ENCODE results near the gene EPS8L1.

Gene EPS8L1

DNA sequence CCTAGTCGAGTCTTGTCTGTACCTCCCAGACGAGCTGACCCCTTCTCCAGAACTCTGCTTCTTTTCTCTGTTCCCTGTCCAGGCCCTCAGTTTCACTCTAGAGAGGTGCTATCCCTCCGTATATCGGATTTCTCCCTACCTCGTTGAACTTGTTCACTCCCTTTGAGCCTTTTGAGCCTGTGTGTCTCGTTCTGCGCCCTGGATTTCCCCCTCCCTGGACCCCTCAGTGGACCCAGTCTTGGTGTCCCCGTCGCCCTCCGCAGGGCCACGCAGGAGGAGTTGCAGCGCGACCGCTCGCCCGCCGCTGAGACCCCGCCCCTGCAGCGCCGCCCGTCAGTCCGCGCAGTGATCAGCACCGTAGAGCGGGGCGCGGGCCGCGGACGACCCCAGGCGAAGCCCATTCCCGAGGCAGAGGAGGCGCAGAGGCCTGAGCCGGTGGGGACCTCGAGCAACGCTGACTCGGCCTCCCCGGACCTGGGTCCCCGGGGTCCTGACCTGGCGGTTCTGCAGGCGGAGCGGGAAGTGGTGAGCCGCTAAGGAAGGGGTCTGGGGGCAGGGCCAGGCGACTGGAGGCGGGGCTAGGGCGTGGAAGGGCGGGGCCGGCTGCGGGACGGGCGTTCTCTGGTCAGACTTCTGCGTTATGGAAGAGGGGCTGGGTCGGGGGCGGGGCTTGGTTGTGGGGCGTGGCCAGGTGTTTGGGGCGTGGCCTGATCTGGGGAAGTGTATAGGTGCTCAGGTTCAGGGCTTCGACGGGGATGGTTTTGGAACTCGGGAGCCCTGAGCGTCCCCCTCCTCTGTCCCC lies 5.5 kb downstream of the EPS8L1 start:
- DNase-seq, result peak; percentile 64

DNA sequence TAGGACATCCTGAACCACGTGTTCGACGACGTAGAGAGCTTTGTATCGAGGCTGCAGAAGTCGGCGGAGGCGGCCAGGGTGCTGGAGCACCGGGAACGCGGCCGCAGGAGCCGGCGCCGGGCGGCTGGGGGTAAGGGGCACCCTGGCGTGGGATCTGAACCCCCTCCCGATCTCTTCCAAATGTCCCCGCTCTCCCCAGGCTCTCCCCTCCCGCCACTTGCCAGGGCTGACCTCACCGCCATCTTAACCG lies 6.0 kb downstream of the EPS8L1 start:
- DNase-seq, result no peak

DNA sequence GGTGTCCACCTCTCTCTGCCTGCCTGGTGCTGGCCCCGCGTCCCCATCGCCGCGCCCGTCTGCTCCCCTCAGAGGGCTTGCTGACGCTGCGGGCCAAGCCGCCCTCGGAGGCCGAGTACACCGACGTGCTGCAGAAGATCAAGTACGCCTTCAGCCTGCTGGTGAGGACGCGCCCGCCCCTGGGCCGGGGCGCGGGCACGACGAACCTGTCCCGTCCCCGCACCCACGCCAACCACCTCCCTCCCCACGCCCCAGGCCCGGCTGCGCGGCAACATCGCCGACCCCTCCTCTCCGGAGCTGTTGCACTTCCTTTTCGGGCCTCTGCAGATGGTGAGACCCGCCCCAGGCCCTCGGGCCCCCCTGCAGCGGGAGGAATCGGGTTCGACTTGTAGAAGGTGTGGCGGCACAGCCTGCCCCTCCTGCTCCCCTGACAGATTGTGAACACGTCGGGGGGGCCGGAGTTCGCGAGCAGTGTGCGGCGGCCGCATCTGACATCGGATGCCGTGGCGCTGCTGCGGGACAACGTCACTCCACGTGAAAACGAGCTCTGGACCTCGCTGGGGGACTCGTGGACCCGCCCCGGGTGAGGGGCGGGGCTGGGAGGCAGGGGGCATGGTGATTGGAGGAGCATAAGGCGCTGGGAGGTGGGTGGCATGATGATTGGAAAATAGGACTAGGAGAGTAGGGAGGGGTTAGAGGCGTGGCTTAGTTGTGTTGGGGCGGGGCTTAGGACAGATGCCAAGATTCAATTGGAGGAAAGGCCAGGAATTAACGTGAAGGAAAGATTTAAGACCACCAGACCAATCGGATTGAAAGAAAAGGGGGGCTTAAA lies 6.6 kb downstream of the EPS8L1 start:
- DNase-seq, result no peak

DNA sequence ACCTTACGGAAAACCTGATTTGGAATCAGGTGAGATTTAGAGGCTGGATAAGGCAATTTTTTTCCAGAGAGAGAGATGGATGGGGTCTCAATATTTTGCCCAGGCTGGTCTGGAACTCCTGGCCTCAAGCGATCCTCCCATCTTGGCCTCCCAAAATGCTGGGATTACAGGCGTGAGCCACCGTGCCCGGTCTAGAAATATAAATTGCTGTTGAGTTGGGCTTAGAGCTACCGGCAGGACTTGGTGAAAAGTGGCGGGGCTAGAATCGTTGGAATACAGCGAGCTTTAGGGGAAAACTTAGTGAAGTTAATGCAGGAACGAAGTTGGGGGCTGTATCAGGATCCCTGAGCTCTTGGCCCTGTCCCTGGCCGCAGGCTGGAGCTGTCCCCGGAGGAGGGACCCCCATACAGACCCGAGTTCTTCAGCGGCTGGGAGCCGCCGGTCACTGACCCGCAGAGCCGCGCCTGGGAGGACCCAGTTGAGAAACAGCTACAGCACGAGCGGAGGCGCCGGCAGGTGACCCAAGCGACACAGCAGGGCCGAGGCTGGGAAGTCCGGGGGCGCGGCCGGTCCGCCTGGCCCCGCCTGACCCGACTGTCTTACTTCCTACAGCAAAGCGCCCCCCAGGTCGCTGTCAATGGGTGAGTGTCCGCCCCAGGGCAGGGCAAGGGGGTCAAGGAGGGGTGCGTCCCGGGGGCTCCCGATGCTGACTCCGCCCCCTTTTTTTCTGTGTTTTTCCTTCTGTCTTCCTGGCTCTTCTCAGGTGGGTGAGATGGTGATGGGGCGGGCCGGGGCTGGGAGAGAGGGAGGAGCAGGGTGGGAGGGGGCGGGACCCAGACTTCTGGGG lies 7.6 kb downstream of the EPS8L1 start:
- DNase-seq, result no peak

DNA sequence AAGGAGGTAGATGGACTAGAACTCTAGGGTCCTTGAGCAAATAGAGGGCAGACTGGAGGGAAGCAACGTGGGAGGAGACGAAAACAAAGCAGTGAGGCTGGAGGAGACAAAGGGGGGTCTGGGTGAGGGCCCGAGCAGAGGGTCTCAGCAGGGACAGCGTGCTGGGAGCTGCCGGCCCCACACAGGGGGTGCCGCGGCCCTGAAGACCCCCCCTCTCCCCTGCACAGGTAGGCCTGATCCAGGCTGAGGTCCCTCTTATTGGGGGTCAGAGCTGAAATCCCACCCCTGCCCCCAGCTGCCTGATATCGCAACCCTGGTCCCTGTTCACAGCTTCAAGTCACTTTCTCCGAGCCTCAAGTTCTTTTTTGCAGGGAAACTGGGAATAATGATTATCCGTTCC lies 8.7 kb downstream of the EPS8L1 start:
- DNase-seq, result no peak

DNA sequence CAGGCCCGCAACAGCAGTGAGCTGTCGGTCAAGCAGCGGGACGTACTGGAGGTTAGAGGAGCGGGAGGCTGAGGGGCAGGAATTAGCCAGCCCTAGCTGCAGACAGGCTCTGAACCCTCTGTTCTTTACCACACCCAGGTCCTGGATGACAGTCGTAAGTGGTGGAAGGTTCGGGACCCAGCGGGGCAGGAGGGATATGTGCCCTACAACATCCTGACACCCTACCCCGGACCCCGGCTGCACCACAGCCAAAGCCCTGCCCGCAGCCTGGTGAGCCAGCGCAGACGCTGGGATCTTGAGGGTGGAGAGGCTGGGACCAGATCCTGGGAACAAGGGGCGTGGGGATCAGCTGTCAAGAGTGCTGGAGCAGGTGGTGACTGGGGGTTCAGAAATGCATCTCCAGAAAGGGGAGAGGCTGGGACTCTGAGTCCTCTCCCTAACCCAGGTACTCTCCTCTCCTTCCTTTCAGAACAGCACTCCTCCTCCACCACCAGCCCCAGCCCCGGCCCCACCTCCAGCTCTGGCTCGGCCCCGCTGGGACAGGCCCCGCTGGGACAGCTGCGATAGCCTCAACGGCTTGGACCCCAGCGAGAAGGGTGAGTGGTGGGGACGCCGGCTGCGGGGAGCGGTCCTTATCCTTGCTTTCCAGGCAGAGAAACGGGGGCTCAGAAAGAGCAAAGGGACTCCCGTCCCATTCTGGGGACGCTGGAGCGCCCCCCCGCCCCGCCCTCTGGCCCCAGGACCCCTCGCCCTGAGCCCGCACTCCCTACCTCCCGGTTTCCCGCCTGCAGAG lies 10.4 kb downstream of the EPS8L1 start:
- no peak for DNase-seq

DNA sequence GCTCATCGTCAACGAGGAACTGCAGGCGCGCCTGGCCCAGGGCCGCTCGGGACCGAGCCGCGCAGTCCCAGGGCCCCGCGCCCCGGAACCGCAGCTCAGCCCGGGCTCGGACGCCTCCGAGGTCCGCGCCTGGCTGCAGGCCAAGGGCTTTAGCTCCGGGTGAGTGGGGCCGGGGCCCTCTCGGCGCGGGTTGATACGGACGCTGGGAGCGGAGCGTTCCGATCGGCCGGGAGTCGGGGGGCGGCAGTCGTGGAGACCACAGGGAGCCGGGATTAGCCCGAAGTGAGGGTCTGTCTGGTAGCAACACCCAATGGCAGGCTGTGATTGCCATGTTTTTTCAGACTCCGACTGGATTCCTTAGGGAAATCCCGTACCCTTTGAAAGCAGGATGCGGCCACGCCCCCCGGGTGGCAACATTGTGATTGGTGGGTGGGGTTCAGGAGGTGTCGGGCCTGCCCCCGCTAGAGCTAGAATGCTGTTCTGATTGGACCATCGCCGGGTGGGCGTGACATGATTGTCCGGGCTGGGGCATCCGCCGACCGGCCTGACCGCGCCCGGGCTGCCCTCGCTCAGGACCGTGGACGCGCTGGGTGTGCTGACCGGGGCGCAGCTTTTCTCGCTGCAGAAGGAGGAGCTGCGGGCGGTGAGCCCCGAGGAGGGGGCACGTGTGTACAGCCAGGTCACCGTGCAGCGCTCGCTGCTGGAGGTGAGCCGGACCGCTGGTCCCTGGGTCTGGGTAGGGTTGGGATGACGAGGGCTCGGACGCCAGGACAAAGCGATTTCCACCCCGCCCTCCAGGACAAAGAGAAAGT lies 11.3 kb downstream of the EPS8L1 start:
- peak; percentile 93 for DNase-seq

DNA sequence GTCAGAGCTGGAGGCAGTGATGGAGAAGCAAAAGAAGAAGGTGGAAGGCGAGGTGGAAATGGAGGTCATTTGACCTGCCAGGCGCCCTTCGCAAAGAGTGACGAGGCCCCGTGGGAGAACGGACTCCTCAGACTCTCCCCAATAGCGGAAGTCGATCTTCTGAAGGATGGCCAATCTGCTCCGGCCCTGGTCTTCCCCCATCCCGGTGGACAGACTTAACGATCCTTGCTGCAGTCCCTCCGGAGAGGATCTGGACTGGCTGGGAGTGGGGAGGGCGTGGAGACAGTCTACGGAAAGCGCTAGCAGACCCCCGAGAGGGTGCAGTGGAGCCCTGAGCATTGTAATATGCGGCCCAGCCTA lies 11.9 kb downstream of the EPS8L1 start:
- DNase-seq, result no peak

DNA sequence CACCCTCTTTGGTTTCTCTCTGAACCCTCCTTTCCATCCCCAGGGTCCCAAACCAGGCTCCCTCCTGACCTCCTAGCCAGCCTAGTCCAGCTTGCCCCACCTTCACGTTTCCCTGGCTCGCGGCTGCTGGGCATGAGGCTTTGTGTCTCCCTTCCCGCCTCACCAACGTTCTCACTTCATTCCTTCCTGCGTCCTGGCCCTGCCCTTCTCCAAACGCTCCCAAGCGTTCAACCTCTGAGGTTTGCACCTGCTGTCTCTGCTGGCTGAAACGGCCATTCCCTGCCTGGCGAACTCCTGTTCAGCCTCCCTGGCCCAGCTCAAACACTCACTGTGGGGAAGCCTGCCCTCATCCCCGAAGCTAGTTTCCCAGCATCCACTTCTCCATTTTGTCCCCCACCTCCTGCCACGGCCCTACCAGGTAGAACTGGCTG lies 12.4 kb downstream of the EPS8L1 start:
- no peak for DNase-seq

DNA sequence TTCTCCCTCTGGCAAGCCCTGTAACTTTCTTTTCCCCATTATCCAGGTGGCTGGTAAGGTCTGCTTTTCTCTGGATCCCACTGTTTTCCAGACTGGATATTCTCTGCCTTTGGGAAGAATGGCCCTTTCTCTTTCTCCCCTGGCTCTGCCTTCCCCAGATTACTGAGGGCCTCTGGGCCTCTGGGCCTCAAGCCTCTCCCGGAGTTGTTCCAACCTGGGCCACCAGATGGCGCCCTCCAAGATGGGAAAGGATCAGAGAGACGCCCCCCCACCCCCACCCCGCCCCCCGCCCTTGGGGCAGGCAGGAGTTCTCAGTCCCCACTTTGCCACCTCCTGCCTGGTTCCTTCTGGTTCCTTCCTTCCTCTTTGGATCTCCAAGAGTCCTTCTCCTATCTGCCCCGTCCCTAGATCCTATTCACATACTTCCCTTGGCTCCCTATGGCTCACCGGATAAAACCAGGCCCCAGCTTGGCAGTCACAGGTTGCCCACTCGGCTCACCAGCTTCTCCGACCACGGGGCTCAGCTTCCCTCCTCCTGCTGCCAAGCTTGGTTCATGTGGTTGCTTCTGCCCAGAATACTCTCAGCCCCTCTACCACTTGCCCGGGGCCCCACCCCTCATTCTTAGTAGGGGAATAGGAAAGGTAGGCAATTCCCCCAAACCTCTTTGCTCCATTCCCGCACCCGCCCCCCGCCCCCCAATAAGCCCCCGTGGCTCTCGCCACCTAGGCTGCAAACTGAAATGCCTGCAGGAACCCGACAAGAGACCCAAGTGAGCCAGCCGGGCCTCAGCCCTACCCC lies 13.1 kb downstream of the EPS8L1 start:
- DNase-seq, result peak; percentile 72

DNA sequence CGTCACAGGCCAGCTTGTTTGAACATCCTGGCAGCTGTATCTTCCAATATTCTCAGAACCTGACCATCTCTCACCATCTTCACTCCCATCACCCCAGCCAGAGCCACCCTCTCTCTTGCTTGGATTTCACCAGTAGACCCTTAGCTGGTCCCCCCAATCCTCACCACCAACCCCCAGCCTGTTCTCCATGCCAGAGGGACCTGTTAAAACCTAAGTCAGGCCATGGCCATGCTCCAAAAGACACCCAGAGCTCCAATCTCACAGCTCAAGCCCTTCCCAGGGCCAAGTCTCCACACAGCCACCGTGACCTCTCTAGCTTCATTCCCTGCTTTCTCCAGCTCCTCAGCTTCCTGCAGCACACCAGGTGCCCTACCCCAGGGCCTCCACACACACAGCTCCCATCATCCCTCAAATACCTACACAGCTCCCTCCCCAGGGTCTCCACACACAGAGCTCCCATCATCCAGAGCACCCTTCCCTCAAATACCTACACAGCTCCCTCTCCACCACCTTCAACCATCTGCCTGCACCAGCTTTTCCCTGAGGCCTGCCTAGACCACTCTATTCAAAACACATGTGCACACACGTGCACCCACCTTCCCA lies 13.8 kb downstream of the EPS8L1 start:
- no peak for DNase-seq

DNA sequence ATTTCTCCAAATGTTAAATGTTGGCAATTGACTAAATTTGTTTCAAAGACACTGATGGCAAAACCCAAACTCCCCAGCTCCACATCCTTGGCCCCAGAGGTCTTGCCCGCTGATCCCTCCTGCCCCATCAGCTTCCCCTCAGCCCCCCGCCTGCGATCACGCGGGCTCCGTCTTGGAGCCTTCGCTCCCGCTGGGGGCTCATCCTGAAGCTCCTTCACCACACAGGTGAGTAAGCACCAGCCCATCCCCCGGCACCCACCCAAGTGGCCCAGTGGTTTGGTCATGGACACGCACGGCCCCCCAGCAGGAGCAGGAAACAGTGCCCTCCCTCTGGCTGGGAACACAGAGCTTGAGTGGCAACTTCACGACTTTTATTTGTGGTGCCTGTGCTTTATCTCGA lies 14.9 kb downstream of the EPS8L1 start:
- DNase-seq, result no peak

DNA sequence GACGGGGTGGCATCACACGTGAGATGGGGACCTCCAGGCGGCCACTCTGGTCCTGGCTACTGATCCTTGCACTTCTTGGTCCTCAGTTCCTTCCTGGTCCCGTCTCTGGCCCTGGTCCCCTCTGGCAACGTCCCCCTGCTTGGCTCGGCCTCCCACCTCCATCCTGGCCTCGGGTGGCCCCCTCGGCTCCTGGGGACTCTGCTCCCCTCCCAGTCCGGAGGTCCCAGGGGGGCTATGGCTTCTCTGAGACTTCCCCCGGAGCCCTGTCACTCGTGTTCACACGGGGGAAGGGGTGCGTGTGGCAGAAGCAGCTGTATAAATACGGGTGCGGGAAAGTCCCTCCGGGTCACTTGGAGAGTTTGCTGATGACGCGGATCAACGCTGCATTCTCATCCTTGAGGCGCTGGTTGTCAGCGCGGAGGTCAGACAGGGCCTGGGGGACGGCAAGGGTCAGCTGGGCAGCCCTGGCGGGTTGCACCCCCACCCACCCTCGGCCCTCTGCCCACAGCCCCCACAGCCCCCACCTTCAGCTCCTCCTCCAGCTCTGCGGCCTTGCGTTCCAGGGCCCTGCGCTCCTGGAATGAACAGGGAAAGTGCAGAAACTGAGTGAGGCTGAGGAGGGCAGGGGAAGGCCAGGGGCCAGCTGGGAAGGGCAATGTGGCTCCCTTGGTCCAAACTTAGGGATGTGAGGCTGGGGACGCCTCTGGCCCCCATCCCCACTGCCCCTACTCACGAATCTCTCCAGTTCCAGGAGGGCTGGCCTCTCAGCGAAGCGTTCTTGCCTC lies 15.6 kb downstream of the EPS8L1 start:
- no peak for DNase-seq

DNA sequence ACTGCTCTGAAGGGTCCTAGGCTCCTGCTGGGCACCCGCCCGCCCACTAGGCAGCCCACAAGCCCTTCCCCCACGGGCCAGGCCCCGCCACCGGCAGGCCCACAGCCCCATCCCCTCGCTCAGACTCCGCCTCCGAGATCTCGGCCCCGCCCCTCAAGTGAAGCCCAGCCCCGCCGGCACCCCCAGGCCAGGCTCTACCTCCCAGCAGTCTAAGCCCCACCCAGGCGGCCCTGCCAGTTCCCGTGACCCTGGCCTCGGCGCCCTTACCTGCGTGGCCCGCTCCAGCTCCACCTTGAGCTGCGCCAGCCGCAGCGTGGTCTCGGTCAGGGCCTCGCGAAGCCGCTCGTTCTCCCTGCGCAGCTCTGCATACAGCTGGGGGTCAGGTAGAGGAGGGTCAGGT lies 16.3 kb downstream of the EPS8L1 start:
- no peak for DNase-seq

DNA sequence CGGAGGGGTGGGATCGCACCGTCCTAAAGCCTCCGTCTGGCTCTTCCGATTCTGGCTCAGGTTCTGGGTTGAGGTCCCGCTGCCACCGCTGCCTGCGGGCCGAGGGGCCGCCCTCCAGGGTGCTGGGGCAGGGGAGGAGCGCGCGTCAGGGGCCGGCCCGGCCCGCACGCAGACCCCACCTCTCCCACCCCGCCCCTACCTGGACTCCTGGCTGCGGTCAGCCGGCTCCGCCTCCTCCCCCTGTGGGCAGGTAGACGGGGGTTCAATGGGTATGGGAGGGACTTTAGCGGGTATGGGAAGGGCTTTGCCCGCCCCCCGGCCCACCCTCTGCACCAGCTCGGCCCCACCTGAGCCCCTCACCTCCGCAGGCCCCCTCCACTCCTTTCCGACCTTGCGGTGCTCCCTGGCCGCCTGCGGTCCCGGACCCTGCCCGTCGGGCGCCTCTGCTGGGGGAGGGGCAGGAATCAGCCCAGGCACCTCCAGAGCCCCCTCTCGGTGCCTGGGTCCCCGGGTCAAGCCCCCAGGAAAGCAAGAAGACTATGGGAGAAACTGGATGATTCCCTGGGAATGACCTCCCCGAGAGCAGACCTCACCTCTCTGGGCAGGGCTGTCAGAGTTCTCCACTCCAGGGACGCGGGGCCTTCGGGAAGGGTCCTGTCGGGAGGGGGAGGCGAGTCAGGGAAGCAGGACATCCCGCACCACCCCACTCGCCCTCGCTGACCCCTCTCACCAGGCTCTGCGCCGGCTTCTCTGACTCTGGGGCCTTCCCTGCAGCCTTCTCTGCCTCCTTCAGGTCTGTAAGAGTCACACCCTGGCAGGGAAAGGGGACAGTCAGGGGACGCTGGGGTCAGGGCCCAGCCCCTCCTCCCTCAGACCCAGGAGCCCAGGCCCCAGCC lies 17.0 kb downstream of the EPS8L1 start:
- DNase-seq, result no peak

DNA sequence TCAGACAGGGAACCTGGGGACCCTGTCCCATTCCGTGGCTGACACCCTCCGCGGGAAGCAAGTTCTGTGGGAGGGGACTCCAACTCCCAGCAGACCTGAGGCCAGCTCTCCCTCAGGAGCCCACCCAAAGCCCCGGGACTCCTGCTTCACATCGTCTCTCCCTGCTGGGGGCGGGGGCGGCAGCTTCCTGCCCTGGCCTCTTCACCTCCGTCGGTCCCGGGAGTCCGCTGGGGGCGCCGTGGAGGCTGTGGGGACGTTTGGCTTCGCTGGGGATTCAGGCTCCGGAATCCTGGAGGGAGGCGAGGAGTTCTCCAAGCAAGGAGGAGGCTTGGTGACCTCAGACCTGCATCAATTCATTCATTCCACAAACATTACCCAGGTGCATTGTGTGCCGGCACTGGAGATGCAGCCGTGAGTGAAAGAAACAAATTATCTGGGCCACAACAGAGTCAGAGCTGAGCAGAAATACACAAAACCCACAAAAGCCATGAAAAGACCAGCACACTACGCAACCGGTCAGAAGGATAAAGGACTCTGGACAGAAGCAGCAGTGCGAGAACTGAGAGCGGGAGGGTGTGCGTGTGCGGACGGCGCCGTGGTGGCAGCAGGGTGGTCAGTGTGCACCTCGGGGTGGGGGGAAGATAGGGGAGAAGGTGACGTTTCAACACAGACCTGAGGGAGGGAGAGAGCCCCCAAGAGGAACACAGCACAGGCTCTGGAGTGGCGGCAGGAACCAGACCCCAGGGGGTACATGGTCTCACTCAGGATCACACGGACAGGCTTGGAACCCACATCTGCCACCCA lies 19.0 kb downstream of the EPS8L1 start:
- DNase-seq, result no peak

DNA sequence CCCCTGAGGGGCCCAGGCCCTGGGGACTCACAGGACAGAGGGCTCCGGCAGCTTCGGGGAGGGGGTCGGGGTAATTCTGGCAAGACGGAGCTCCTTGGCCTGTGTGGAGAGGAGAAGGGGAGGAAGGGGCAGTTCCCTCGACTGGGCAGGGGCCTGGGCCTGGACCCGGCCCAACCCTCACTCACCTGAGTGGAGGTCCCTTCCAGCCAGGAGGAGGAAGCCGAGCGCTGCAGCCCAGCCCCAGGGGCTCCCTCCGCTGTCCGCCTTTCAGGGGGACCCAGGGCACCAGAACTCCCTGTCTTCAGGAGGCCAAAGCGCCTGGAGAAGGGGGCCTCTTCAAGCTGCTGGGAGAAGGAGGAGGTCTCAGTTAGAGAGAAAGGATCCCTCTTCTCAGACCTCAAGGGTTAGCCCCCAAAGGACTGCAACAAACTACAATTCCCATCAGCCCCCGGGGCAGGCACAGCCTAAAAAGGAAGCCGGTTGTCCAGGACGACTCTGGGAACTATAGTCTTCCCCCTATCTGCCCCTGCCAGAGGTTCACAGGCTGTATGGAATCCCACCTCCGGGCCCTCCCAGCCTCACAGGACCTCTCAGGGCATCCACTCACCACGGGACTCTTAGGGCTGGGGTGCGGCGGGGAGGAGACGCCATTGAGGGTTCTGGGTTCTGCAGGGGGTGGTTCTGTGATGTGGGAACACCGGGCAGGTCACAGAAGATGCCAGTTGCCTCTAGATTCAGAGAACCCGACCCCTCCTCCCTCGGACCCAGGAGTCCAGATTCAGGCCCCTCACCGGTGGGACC lies 19.8 kb downstream of the EPS8L1 start:
- DNase-seq, result no peak

Data from NCI-H1105 (cell line).